ENCODE measurements around the gene NXPH1. TPM values are rescaled to one million over a fixed set of nuclear protein-coding genes. Genes with fewer than 3 reads are reported as not detected.

Gene NXPH1
- total RNA-seq, 1 experiment from 2014 or later = 0.59 TPM

DNA sequence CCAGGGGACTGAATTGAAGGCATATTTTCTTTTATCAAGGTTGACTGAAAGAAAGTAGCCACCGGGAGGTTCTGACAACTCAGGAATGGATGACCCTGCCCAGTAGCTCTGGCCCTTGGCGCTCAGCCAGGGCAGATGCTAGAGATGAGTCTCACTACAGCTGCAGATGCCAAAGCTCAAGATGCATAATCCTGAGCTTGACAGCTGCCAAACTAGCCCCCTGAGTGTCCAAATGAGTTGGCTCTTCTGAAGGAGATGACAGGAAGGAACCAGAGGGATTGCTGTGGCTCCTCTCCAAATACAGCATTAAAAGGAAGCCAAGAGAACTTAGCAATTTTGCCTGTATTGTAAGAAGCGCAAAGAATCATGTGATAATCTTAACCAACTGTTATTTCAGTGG, 78.4 kb downstream of the NXPH1 start (continued):
- TF ChIP-seq, protein P1, sequence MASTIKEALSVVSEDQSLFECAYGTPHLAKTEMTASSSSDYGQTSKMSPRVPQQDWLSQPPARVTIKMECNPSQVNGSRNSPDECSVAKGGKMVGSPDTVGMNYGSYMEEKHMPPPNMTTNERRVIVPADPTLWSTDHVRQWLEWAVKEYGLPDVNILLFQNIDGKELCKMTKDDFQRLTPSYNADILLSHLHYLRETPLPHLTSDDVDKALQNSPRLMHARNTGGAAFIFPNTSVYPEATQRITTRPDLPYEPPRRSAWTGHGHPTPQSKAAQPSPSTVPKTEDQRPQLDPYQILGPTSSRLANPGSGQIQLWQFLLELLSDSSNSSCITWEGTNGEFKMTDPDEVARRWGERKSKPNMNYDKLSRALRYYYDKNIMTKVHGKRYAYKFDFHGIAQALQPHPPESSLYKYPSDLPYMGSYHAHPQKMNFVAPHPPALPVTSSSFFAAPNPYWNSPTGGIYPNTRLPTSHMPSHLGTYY (CRISPR knock-in tag; IDR thresholded peaks at IDR 0.05) = no peak
- TF ChIP-seq, protein P2, sequence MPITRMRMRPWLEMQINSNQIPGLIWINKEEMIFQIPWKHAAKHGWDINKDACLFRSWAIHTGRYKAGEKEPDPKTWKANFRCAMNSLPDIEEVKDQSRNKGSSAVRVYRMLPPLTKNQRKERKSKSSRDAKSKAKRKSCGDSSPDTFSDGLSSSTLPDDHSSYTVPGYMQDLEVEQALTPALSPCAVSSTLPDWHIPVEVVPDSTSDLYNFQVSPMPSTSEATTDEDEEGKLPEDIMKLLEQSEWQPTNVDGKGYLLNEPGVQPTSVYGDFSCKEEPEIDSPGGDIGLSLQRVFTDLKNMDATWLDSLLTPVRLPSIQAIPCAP (CRISPR knock-in tag; IDR thresholded peaks at IDR 0.05) = no peak
- TF ChIP-seq TEAD1 (CRISPR knock-in tag; IDR thresholded peaks at IDR 0.05) (no peak), ZNF138 (CRISPR knock-in tag; conservative IDR thresholded peaks at IDR 0.05) (no peak)
- TF ChIP-seq, protein P3, sequence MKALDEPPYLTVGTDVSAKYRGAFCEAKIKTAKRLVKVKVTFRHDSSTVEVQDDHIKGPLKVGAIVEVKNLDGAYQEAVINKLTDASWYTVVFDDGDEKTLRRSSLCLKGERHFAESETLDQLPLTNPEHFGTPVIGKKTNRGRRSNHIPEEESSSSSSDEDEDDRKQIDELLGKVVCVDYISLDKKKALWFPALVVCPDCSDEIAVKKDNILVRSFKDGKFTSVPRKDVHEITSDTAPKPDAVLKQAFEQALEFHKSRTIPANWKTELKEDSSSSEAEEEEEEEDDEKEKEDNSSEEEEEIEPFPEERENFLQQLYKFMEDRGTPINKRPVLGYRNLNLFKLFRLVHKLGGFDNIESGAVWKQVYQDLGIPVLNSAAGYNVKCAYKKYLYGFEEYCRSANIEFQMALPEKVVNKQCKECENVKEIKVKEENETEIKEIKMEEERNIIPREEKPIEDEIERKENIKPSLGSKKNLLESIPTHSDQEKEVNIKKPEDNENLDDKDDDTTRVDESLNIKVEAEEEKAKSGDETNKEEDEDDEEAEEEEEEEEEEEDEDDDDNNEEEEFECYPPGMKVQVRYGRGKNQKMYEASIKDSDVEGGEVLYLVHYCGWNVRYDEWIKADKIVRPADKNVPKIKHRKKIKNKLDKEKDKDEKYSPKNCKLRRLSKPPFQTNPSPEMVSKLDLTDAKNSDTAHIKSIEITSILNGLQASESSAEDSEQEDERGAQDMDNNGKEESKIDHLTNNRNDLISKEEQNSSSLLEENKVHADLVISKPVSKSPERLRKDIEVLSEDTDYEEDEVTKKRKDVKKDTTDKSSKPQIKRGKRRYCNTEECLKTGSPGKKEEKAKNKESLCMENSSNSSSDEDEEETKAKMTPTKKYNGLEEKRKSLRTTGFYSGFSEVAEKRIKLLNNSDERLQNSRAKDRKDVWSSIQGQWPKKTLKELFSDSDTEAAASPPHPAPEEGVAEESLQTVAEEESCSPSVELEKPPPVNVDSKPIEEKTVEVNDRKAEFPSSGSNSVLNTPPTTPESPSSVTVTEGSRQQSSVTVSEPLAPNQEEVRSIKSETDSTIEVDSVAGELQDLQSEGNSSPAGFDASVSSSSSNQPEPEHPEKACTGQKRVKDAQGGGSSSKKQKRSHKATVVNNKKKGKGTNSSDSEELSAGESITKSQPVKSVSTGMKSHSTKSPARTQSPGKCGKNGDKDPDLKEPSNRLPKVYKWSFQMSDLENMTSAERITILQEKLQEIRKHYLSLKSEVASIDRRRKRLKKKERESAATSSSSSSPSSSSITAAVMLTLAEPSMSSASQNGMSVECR (CRISPR knock-in tag; IDR thresholded peaks at IDR 0.05; ENCODE audit: borderline replicate concordance) = no peak

DNA sequence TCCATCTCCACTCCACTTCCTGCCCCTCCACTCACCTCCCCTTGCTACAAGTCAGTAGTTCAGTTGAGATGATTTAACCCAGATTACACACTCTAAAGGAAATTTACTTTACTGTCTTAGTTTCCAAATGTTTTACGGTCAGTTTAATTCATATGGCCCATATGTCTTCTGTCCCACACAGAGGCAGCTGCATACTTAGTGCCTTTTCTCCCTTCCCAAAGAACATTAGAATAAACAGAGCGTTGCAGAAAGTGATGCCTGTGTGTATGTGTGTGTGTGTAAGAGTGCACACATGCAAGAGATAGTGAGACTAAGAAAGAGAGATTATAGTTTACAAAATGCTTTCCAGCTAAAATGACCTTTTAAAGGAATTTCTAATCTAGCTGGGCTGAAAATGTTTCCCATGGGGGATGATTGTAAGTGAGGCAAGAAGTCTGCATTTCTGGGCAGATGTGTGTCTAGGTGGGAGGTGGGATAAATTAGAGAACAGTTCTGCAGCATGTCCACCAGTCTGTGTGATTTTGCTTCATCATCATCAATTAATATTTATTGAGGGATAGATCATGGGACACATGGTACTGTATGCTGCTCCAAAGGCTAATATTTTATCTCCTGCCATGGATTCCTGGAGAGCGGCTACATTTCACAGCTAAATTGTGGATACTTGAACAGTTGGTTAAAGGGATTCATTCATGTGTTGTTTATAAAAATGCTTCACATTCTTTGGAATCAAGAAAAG, 81.5 kb downstream of the NXPH1 start:
- H3K4me1 Mint-ChIP-seq = no peaks in the 10 kb centered on the region
- no peaks in the 10 kb centered on the region for H3K9me3 Mint-ChIP-seq
- no peak overlapping the region for H3K4me3 Mint-ChIP-seq
- H3K36me3 Mint-ChIP-seq = no peaks in the 10 kb centered on the region
- no peak overlapping the region for H3K27ac Mint-ChIP-seq
- no peaks in the 10 kb centered on the region for H3K27me3 Mint-ChIP-seq (ENCODE audit: low read depth)
- ATAC-seq = no peak
- ChIA-PET CTCF (no interaction called here), POLR2A (no interaction called here)
- DNase-seq (ENCODE audit: low spot score) = no peak
- TF ChIP-seq, protein P4, sequence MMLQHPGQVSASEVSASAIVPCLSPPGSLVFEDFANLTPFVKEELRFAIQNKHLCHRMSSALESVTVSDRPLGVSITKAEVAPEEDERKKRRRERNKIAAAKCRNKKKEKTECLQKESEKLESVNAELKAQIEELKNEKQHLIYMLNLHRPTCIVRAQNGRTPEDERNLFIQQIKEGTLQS (CRISPR knock-in tag; conservative IDR thresholded peaks at IDR 0.05) = no peak
- TF ChIP-seq, protein P2 (CRISPR knock-in tag; IDR thresholded peaks at IDR 0.05) = no peak
- TF ChIP-seq RORB (CRISPR knock-in tag; IDR thresholded peaks at IDR 0.05) = no peak
- no peak for TF ChIP-seq MYBL2 (CRISPR knock-in tag; IDR thresholded peaks at IDR 0.05)
- TF ChIP-seq ESRRA (CRISPR knock-in tag; IDR thresholded peaks at IDR 0.05; ENCODE audit: borderline replicate concordance) = no peak
- TF ChIP-seq, protein P5, sequence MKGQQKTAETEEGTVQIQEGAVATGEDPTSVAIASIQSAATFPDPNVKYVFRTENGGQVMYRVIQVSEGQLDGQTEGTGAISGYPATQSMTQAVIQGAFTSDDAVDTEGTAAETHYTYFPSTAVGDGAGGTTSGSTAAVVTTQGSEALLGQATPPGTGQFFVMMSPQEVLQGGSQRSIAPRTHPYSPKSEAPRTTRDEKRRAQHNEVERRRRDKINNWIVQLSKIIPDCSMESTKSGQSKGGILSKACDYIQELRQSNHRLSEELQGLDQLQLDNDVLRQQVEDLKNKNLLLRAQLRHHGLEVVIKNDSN (CRISPR knock-in tag; IDR thresholded peaks at IDR 0.05) = no peak
- TF ChIP-seq, protein P6, sequence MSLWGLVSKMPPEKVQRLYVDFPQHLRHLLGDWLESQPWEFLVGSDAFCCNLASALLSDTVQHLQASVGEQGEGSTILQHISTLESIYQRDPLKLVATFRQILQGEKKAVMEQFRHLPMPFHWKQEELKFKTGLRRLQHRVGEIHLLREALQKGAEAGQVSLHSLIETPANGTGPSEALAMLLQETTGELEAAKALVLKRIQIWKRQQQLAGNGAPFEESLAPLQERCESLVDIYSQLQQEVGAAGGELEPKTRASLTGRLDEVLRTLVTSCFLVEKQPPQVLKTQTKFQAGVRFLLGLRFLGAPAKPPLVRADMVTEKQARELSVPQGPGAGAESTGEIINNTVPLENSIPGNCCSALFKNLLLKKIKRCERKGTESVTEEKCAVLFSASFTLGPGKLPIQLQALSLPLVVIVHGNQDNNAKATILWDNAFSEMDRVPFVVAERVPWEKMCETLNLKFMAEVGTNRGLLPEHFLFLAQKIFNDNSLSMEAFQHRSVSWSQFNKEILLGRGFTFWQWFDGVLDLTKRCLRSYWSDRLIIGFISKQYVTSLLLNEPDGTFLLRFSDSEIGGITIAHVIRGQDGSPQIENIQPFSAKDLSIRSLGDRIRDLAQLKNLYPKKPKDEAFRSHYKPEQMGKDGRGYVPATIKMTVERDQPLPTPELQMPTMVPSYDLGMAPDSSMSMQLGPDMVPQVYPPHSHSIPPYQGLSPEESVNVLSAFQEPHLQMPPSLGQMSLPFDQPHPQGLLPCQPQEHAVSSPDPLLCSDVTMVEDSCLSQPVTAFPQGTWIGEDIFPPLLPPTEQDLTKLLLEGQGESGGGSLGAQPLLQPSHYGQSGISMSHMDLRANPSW (CRISPR knock-in tag; conservative IDR thresholded peaks at IDR 0.05; ENCODE audit: low read depth) = no peak
- TF ChIP-seq JUN (CRISPR knock-in tag; IDR thresholded peaks at IDR 0.05) = no peak
- TF ChIP-seq, protein P7, sequence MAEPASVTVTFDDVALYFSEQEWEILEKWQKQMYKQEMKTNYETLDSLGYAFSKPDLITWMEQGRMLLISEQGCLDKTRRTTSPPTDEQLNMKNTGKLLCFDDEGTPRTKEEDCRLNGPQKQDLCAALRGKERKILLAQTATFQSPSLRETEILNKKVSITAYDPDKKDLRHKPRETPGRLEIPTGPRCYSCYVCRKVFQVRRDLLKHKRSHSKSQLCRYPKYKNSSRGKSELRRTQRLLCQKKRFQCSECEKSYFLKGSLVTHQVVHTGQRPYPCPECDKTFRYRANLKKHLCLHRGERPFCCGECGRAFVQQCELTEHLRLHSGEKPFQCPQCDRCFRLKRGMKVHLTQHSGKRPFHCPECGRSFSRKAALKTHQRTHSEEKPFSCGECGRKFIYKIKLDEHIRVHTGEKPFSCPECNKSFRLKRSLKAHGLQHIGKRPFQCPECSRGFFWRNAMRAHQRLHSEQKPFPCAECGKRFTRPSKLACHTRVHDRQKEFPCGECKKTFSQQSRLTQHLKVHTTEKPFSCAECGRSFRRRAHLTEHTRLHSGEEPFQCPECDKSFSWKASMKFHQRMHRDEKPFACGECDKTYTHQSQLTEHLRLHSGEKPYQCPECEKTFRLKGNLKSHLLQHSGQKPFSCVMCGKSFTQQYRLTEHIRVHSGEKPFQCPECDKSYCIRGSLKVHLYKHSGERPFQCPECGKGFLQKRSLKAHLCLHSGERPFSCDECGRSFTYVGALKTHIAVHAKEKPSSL (CRISPR knock-in tag; conservative IDR thresholded peaks at IDR 0.05) = no peak
- TF ChIP-seq CREB1 (CRISPR knock-in tag; IDR thresholded peaks at IDR 0.05) = no peak
- no peak for TF ChIP-seq ZNF416 (CRISPR knock-in tag; IDR thresholded peaks at IDR 0.05)
- TF ChIP-seq PRRX2 (CRISPR knock-in tag; IDR thresholded peaks at IDR 0.05) = no peak
- no peak for TF ChIP-seq GTF2I (CRISPR knock-in tag; conservative IDR thresholded peaks at IDR 0.05)
- no peak for TF ChIP-seq GRHL2 (CRISPR knock-in tag; IDR thresholded peaks at IDR 0.05; ENCODE audit: insufficient replicate concordance, severe bottlenecking)
- no peak for TF ChIP-seq ZNF219 (CRISPR knock-in tag; IDR thresholded peaks at IDR 0.05; ENCODE audit: borderline replicate concordance)
- TF ChIP-seq, protein P8, sequence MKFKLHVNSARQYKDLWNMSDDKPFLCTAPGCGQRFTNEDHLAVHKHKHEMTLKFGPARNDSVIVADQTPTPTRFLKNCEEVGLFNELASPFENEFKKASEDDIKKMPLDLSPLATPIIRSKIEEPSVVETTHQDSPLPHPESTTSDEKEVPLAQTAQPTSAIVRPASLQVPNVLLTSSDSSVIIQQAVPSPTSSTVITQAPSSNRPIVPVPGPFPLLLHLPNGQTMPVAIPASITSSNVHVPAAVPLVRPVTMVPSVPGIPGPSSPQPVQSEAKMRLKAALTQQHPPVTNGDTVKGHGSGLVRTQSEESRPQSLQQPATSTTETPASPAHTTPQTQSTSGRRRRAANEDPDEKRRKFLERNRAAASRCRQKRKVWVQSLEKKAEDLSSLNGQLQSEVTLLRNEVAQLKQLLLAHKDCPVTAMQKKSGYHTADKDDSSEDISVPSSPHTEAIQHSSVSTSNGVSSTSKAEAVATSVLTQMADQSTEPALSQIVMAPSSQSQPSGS (CRISPR knock-in tag; IDR thresholded peaks at IDR 0.05; ENCODE audit: borderline replicate concordance, low read depth) = no peak

All from WTC11 (cell line).